ENCODE measurements around the gene GPX4. TPM values are rescaled to one million over a fixed set of nuclear protein-coding genes. Genes with fewer than 3 reads are reported as not detected.

Gene GPX4
- total and polyA plus RNA-seq, 2 of the 13 experiments (the other 11 are each of a cell fraction or from before 2014, with no cell fraction given) = 535 to 613 TPM

GRCh38 chr19:1093811-1094553 is 9.8 kb upstream of the GPX4 start (continued):
- no peak for TF ChIP-seq AHR (CRISPR knock-in tag; IDR thresholded peaks at IDR 0.05)
- peak; percentile 37; the same call in 1 of the 2 replicates for TF ChIP-seq GABPA (IDR thresholded peaks at IDR 0.05; ENCODE audit: low read depth, low read length)
- peak; percentile 78 for TF ChIP-seq GABPA (CRISPR knock-in tag; IDR thresholded peaks at IDR 0.05; ENCODE audit: low read depth)
- no peak for TF ChIP-seq CENPBD1 (CRISPR knock-in tag; IDR thresholded peaks at IDR 0.05; ENCODE audit: borderline replicate concordance, low read depth)
- no peak for TF ChIP-seq ZBTB3 (CRISPR knock-in tag; IDR thresholded peaks at IDR 0.05; ENCODE audit: borderline replicate concordance, low read depth)
- TF ChIP-seq SOX6 (IDR thresholded peaks at IDR 0.05) = no peak
- no peak for TF ChIP-seq SOX6 (CRISPR knock-in tag; IDR thresholded peaks at IDR 0.05)
- TF ChIP-seq GTF2F1 (IDR thresholded peaks at IDR 0.05; ENCODE audit: low read length) = no peak
- TF ChIP-seq SRSF1 (optimal IDR thresholded peaks at IDR 0.05; ENCODE audit: low read depth, low read length) = no peak
- TF ChIP-seq KDM3A (CRISPR knock-in tag; IDR thresholded peaks at IDR 0.05; ENCODE audit: low read depth) = no peak
- TF ChIP-seq BORCS8-MEF2B (CRISPR knock-in tag; IDR thresholded peaks at IDR 0.05) = peak; percentile 45; the same call in 1 of the 2 replicates
- TF ChIP-seq CSRNP2 (CRISPR knock-in tag; conservative IDR thresholded peaks at IDR 0.05; ENCODE audit: low read depth) = no peak
- TF ChIP-seq NRL (CRISPR knock-in tag; IDR thresholded peaks at IDR 0.05; ENCODE audit: borderline replicate concordance) = 0 out of 2 replicates have a peak, but pooled peaks have one; percentile 30
- TF ChIP-seq ZNF441 (CRISPR knock-in tag; IDR thresholded peaks at IDR 0.05; ENCODE audit: borderline replicate concordance) = no peak
- no peak for TF ChIP-seq NKX3-1 (CRISPR knock-in tag; IDR thresholded peaks at IDR 0.05)
- no peak for TF ChIP-seq ZNF18 (CRISPR knock-in tag; IDR thresholded peaks at IDR 0.05; ENCODE audit: insufficient replicate concordance)
- no peak for TF ChIP-seq ZBTB43 (CRISPR knock-in tag; conservative IDR thresholded peaks at IDR 0.05)
- no peak for TF ChIP-seq ERF (CRISPR knock-in tag; IDR thresholded peaks at IDR 0.05)
- no peak; the same call in 1 of the 2 replicates for TF ChIP-seq POLR2AphosphoS5 (IDR thresholded peaks at IDR 0.05; ENCODE audit: low read depth, low read length)
- TF ChIP-seq HNRNPL (IDR thresholded peaks at IDR 0.05; ENCODE audit: low read depth, low read length) = no peak
- TF ChIP-seq PAF1 (CRISPR knock-in tag; IDR thresholded peaks at IDR 0.05) = no peak
- TF ChIP-seq, protein P1, sequence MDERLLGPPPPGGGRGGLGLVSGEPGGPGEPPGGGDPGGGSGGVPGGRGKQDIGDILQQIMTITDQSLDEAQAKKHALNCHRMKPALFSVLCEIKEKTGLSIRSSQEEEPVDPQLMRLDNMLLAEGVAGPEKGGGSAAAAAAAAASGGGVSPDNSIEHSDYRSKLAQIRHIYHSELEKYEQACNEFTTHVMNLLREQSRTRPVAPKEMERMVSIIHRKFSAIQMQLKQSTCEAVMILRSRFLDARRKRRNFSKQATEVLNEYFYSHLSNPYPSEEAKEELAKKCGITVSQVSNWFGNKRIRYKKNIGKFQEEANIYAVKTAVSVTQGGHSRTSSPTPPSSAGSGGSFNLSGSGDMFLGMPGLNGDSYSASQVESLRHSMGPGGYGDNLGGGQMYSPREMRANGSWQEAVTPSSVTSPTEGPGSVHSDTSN (CRISPR knock-in tag; IDR thresholded peaks at IDR 0.05) = no peak
- no peak for TF ChIP-seq KLF15 (CRISPR knock-in tag; IDR thresholded peaks at IDR 0.05; ENCODE audit: borderline replicate concordance)
- TF ChIP-seq, protein P2, sequence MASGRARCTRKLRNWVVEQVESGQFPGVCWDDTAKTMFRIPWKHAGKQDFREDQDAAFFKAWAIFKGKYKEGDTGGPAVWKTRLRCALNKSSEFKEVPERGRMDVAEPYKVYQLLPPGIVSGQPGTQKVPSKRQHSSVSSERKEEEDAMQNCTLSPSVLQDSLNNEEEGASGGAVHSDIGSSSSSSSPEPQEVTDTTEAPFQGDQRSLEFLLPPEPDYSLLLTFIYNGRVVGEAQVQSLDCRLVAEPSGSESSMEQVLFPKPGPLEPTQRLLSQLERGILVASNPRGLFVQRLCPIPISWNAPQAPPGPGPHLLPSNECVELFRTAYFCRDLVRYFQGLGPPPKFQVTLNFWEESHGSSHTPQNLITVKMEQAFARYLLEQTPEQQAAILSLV (CRISPR knock-in tag; IDR thresholded peaks at IDR 0.05; ENCODE audit: borderline replicate concordance) = no peak
